ENCODE measurements around the gene SEC24D. TPM values are rescaled to one million over a fixed set of nuclear protein-coding genes. Genes with fewer than 3 reads are reported as not detected.
"Not testable (repeated sequence)": the region's sequence is repeated elsewhere in the genome, so short reads cannot be mapped to it uniquely, and the experiment has no call there.

The SEC24D gene
- total and polyA plus RNA-seq, 5 donors from 2014 or later: 15.9 to 38.3 (median 16.2) TPM

- Mint-ChIP-seq H3K36me3 (peaks cover 46% of the 10 kb centered on the region), H3K27ac (no peak overlapping the region)
- peaks cover 63% of the 10 kb centered on the region for H3K36me3 ChIP-seq (ENCODE audit: control insufficient read depth, insufficient read depth, low read length)
Observed at GRCh38 chr4:118801895-118802575, 33.9 kb downstream of the SEC24D start.

GRCh38 chr4:118799231-118799942, 36.5 kb downstream of the SEC24D start:
- Mint-ChIP-seq H3K4me3 (no peak overlapping the region), H3K9me3 (no peaks in the 10 kb centered on the region), H3K4me1 (no peaks in the 10 kb centered on the region), H3K36me3 (peaks cover 47% of the 10 kb centered on the region), H3K27ac (peak overlapping the region in 2 of 3 donors; percentile 5 to 90), H3K27me3 (no peaks in the 10 kb centered on the region)
- no peak for DNase-seq
- ATAC-seq (ENCODE audit: low read depth in 2 of 2): no peak
- Histone ChIP-seq H3K9me3 (ENCODE audit: control insufficient read depth in 2 of 2, low read length in 2 of 2) (no peaks in the 10 kb centered on the region), H3K4me1 (ENCODE audit: control insufficient read depth, insufficient read depth, low read length, poor library complexity, severe bottlenecking) (no peaks in the 10 kb centered on the region), H3K27me3 (ENCODE audit: control insufficient read depth, insufficient read depth, low read length) (no peaks in the 10 kb centered on the region), H3K36me3 (ENCODE audit: control insufficient read depth, insufficient read depth, low read length) (peaks cover 62% of the 10 kb centered on the region), H3K27ac (ENCODE audit: insufficient read depth, low read length, poor library complexity, severe bottlenecking) (no peak overlapping the region), H3K4me3 (ENCODE audit: low read depth, low read length) (no peak overlapping the region)

More at GRCh38 chr4:118801895-118802575, 33.9 kb downstream of the SEC24D start:
- no peaks in the 10 kb centered on the region for H3K27me3 ChIP-seq (ENCODE audit: control insufficient read depth, insufficient read depth, low read length)
- no peaks in the 10 kb centered on the region for H3K27me3 Mint-ChIP-seq
- ATAC-seq (ENCODE audit: low read depth in 2 of 2) (no peak), DNase-seq (no peak)
- no peak overlapping the region for H3K4me3 Mint-ChIP-seq
- no peaks in the 10 kb centered on the region for H3K9me3 ChIP-seq (ENCODE audit: control insufficient read depth in 2 of 2, low read length in 2 of 2)
- no peaks in the 10 kb centered on the region for H3K9me3 Mint-ChIP-seq
- no peaks in the 10 kb centered on the region for H3K4me1 Mint-ChIP-seq
- H3K4me3 ChIP-seq (ENCODE audit: low read depth, low read length): no peak overlapping the region
- no peak overlapping the region for H3K27ac ChIP-seq (ENCODE audit: insufficient read depth, low read length, poor library complexity, severe bottlenecking)
- H3K4me1 ChIP-seq (ENCODE audit: control insufficient read depth, insufficient read depth, low read length, poor library complexity, severe bottlenecking): no peaks in the 10 kb centered on the region

- ATAC-seq (ENCODE audit: low read depth in 2 of 2) (no peak), DNase-seq (no peak)
- Mint-ChIP-seq H3K4me1 (no peaks in the 10 kb centered on the region), H3K27ac (peak overlapping the region in 2 of 3 donors; percentile 3 to 90), H3K4me3 (no peak overlapping the region), H3K36me3 (peaks cover 43% of the 10 kb centered on the region), H3K9me3 (no peaks in the 10 kb centered on the region), H3K27me3 (no peaks in the 10 kb centered on the region)
- Histone ChIP-seq H3K4me1 (ENCODE audit: control insufficient read depth, insufficient read depth, low read length, poor library complexity, severe bottlenecking) (no peaks in the 10 kb centered on the region), H3K4me3 (ENCODE audit: low read depth, low read length) (no peak overlapping the region), H3K27me3 (ENCODE audit: control insufficient read depth, insufficient read depth, low read length) (no peaks in the 10 kb centered on the region), H3K27ac (ENCODE audit: insufficient read depth, low read length, poor library complexity, severe bottlenecking) (no peak overlapping the region), H3K9me3 (ENCODE audit: control insufficient read depth in 2 of 2, low read length in 2 of 2) (no peaks in the 10 kb centered on the region), H3K36me3 (ENCODE audit: control insufficient read depth, insufficient read depth, low read length) (peaks cover 58% of the 10 kb centered on the region)
Observed at GRCh38 chr4:118798658-118799057, 37.3 kb downstream of the SEC24D start.

GRCh38 chr4:118797558-118798142, 38.3 kb downstream of the SEC24D start:
- H3K4me1 Mint-ChIP-seq: no peaks in the 10 kb centered on the region
- DNase-seq (no peak), ATAC-seq (ENCODE audit: low read depth in 2 of 2) (no peak)
- no peaks in the 10 kb centered on the region for H3K27me3 ChIP-seq (ENCODE audit: control insufficient read depth, insufficient read depth, low read length)
- no peaks in the 10 kb centered on the region for H3K4me1 ChIP-seq (ENCODE audit: control insufficient read depth, insufficient read depth, low read length, poor library complexity, severe bottlenecking)
- H3K27ac ChIP-seq (ENCODE audit: insufficient read depth, low read length, poor library complexity, severe bottlenecking): no peak overlapping the region
- no peaks in the 10 kb centered on the region for H3K27me3 Mint-ChIP-seq
- H3K9me3 Mint-ChIP-seq: no peaks in the 10 kb centered on the region
- no peak overlapping the region for H3K4me3 Mint-ChIP-seq
- no peak overlapping the region for H3K27ac Mint-ChIP-seq
- no peak overlapping the region for H3K4me3 ChIP-seq (ENCODE audit: low read depth, low read length)
- H3K36me3 ChIP-seq (ENCODE audit: control insufficient read depth, insufficient read depth, low read length): peaks cover 55% of the 10 kb centered on the region
- no peaks in the 10 kb centered on the region for H3K9me3 ChIP-seq (ENCODE audit: control insufficient read depth in 2 of 2, low read length in 2 of 2)
- peaks cover 39% of the 10 kb centered on the region for H3K36me3 Mint-ChIP-seq

- H3K4me1 Mint-ChIP-seq; H3K9me3 ChIP-seq (ENCODE audit: control insufficient read depth in 2 of 2, low read length in 2 of 2); H3K27ac Mint-ChIP-seq; H3K27me3 ChIP-seq (ENCODE audit: control insufficient read depth, insufficient read depth, low read length); H3K4me3 ChIP-seq (ENCODE audit: low read depth, low read length); H3K4me3 Mint-ChIP-seq; DNase-seq; H3K27me3 Mint-ChIP-seq; H3K27ac ChIP-seq (ENCODE audit: insufficient read depth, low read length, poor library complexity, severe bottlenecking); H3K9me3 Mint-ChIP-seq; H3K4me1 ChIP-seq (ENCODE audit: control insufficient read depth, insufficient read depth, low read length, poor library complexity, severe bottlenecking); ATAC-seq (ENCODE audit: low read depth in 2 of 2): not testable (repeated sequence)
- peaks cover 19% of the 10 kb centered on the region for H3K36me3 ChIP-seq (ENCODE audit: control insufficient read depth, insufficient read depth, low read length)
- peaks cover 17% of the 10 kb centered on the region for H3K36me3 Mint-ChIP-seq
Observed at GRCh38 chr4:118791690-118792446, 44.1 kb downstream of the SEC24D start.

- ATAC-seq (ENCODE audit: low read depth in 2 of 2): no peak
- no peaks in the 10 kb centered on the region for H3K27me3 ChIP-seq (ENCODE audit: control insufficient read depth, insufficient read depth, low read length)
- Mint-ChIP-seq H3K4me1 (peaks cover 0 to 1% (median 0%) of the 10 kb centered on the region in 4 donors), H3K9me3 (no peaks in the 10 kb centered on the region), H3K27ac (no peak overlapping the region), H3K36me3 (peaks cover 8% of the 10 kb centered on the region), H3K27me3 (no peaks in the 10 kb centered on the region), H3K4me3 (no peak overlapping the region)
- no peak overlapping the region for H3K4me3 ChIP-seq (ENCODE audit: low read depth, low read length)
- no peaks in the 10 kb centered on the region for H3K9me3 ChIP-seq (ENCODE audit: control insufficient read depth in 2 of 2, low read length in 2 of 2)
- no peaks in the 10 kb centered on the region for H3K4me1 ChIP-seq (ENCODE audit: control insufficient read depth, insufficient read depth, low read length, poor library complexity, severe bottlenecking)
- H3K27ac ChIP-seq (ENCODE audit: insufficient read depth, low read length, poor library complexity, severe bottlenecking): no peak overlapping the region
- peaks cover 6% of the 10 kb centered on the region for H3K36me3 ChIP-seq (ENCODE audit: control insufficient read depth, insufficient read depth, low read length)
- no peak for DNase-seq
Observed at GRCh38 chr4:118790544-118790943, 45.4 kb downstream of the SEC24D start.

GRCh38 chr4:118788911-118789310, 47.0 kb downstream of the SEC24D start:
- H3K9me3 Mint-ChIP-seq: no peaks in the 10 kb centered on the region
- H3K27me3 Mint-ChIP-seq: no peaks in the 10 kb centered on the region
- H3K9me3 ChIP-seq (ENCODE audit: control insufficient read depth in 2 of 2, low read length in 2 of 2): no peaks in the 10 kb centered on the region
- H3K4me3 Mint-ChIP-seq: no peak overlapping the region
- H3K36me3 ChIP-seq (ENCODE audit: control insufficient read depth, insufficient read depth, low read length): peaks cover 3% of the 10 kb centered on the region
- peaks cover 3% of the 10 kb centered on the region for H3K36me3 Mint-ChIP-seq
- H3K27ac ChIP-seq (ENCODE audit: insufficient read depth, low read length, poor library complexity, severe bottlenecking): no peak overlapping the region
- ATAC-seq (ENCODE audit: low read depth in 2 of 2): no peak
- no peak overlapping the region for H3K4me3 ChIP-seq (ENCODE audit: low read depth, low read length)
- H3K4me1 Mint-ChIP-seq: peaks cover 0 to 1% (median 0%) of the 10 kb centered on the region in 4 donors
- no peaks in the 10 kb centered on the region for H3K4me1 ChIP-seq (ENCODE audit: control insufficient read depth, insufficient read depth, low read length, poor library complexity, severe bottlenecking)
- DNase-seq: no peak
- H3K27ac Mint-ChIP-seq: no peak overlapping the region
- no peaks in the 10 kb centered on the region for H3K27me3 ChIP-seq (ENCODE audit: control insufficient read depth, insufficient read depth, low read length)
